ENCODE measurements around the gene ABCA5. TPM values are rescaled to one million over a fixed set of nuclear protein-coding genes. Genes with fewer than 3 reads are reported as not detected.

The ABCA5 gene
- total RNA-seq, 1 experiment from 2014 or later = 4.5 TPM

DNA sequence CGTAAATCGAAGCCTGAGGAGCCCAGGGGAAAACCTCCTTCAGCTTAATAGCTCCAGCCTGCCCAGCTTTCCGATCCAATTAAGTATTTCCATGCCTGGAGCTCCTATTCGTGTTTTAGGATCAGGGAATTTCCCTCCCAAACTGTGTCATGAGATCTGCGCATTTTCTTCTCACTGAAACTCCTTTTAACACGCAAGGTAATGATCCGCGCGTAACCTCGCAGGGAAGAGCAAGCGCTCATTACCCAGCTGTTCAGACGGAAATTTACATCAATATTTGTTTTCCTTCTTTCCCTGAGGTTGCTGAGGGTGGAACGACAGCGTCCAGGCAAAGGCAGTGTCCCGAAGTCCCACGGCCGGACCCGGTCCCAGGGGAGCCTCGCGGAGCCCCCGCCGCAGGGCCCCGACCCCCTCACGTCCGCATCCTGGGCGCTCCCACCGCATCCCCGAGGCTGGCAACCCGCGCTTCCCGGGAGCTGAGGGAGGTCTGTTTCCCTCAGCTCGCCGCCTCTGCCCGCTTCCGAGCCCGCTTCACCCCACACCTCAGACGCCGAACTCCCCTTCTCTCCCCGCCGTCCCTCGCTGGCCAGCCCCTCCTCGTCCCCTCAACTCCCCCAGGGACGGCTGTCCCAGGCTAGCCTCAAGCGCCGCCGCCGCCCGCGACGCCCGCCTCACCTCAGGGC is 415 bp downstream of the ABCA5 start:
- H4K5ac ChIP-seq (ENCODE audit: insufficient read length, low read depth, low read length) = no peak overlapping the region
- WGBS (ENCODE audit: extremely low coverage, insufficient read length, low lambda C conversion rate) = no CpG with 5 or more reads among the region's 51 CpGs
- H3K56ac ChIP-seq (ENCODE audit: insufficient read length, low read depth, low read length) = no peak overlapping the region
- H2BK15ac ChIP-seq (ENCODE audit: low read depth, low read length) = no peak overlapping the region
- no peaks in the 10 kb centered on the region for H3K9me3 ChIP-seq (ENCODE audit: control insufficient read depth, low read depth, low read length)
- Mint-ChIP-seq H3K27me3 (ENCODE audit: low read depth) (peaks cover 47% of the 10 kb centered on the region), H3K27ac (no peak overlapping the region), H3K4me3 (peak overlapping the region; percentile 85 to 89), H3K9me3 (peaks cover 19% of the 10 kb centered on the region in 2 experiments), H3K36me3 (ENCODE audit: insufficient read depth in 1 of 3, low read depth in 3 of 3) (peaks cover 2 to 19% (median 5%) of the 10 kb centered on the region in 3 experiments; a peak in 4 of 7 replicates), H3K4me1 (peaks cover 23 to 40% of the 10 kb centered on the region in 2 experiments)
- H3K4me1 ChIP-seq (ENCODE audit: insufficient read depth, low read length) = 0 out of 2 replicates have a peak, but pooled peaks cover 2% of the 10 kb centered on the region
- H3T11ph ChIP-seq (ENCODE audit: low read length) = no peak overlapping the region
- no peak overlapping the region for H2BK5ac ChIP-seq (ENCODE audit: insufficient read length, low read length)
- H2BK120ac ChIP-seq (ENCODE audit: low read depth, low read length, poor library complexity, severe bottlenecking) = no peak overlapping the region
- H3K4ac ChIP-seq (ENCODE audit: low read depth, low read length) = no peak overlapping the region
- no peak overlapping the region for H4K8ac ChIP-seq (replicated peaks; ENCODE audit: insufficient read length, low read depth, low read length)
- peaks cover 15% of the 10 kb centered on the region for H3K23me2 ChIP-seq (ENCODE audit: insufficient read length, low read depth, low read length, poor library complexity, severe bottlenecking)
- no peak overlapping the region for H3K9ac ChIP-seq (ENCODE audit: extremely low read depth, insufficient read length, low read length)
- H3K14ac ChIP-seq (ENCODE audit: insufficient read depth, low read length) = no peak overlapping the region
- TF ChIP-seq CTCF (conservative IDR thresholded peaks at IDR 0.05) = no peak
- H4K20me1 ChIP-seq (ENCODE audit: control insufficient read depth, insufficient read depth, insufficient read length) = no peaks in the 10 kb centered on the region
- H3K79me2 ChIP-seq (ENCODE audit: insufficient read depth, low read length) = no peaks in the 10 kb centered on the region
- H2BK20ac ChIP-seq (ENCODE audit: low read depth, low read length, poor library complexity, severe bottlenecking) = no peak overlapping the region
- H2AFZ ChIP-seq (ENCODE audit: low read length) = no peak overlapping the region
- DNase-seq = no peak
- no peak overlapping the region for H2AK5ac ChIP-seq (ENCODE audit: insufficient read length, low read length)
- no peak overlapping the region for H2BK12ac ChIP-seq (ENCODE audit: insufficient read length, low read depth, low read length)
- H3K27me3 ChIP-seq (ENCODE audit: insufficient read depth, low read length) = peaks cover 3% of the 10 kb centered on the region; the same call in 1 of the 2 replicates
- H3K23ac ChIP-seq (ENCODE audit: insufficient read length, low read depth, low read length) = no peak overlapping the region
- no peak overlapping the region for H4K91ac ChIP-seq (ENCODE audit: insufficient read length, low read depth, low read length)
- no peak overlapping the region for H3K18ac ChIP-seq (ENCODE audit: insufficient read length, low read depth, low read length)
- no peaks in the 10 kb centered on the region for H3K79me1 ChIP-seq (ENCODE audit: insufficient read depth, low read depth, low read length, poor library complexity, severe bottlenecking)
- peak overlapping the region; percentile 96 for H3K4me2 ChIP-seq (ENCODE audit: insufficient read depth, insufficient read length, low read length)
- H3K27ac ChIP-seq (ENCODE audit: insufficient read length, low read depth, low read length) = no peak overlapping the region

All from H9 (cell line).